Left ventricle myocardium inferior (tissue), 1 donor: ENCODE results near the gene SLC19A1. TPM values are rescaled to one million over a fixed set of nuclear protein-coding genes. Genes with fewer than 3 reads are reported as not detected.

Experiments
- DNase-seq: peaks from one replicate; pipeline ENCODE4 v3.0.0-alpha.2; 2020
- H3K27ac ChIP-seq: fragments of 200-600 bp; replicated peaks from 2 replicates; pipeline ENCODE4 v1.8.0; 2021
- H3K27me3 ChIP-seq: fragments of 200-600 bp; 2 replicates; pipeline ENCODE4 v1.8.0; 2021; ENCODE audit warnings: low read depth
- H3K36me3 ChIP-seq: fragments of 200-600 bp; 2 replicates; pipeline ENCODE4 v1.8.0; 2021
- H3K4me1 ChIP-seq: fragments of 200-600 bp; 2 replicates; pipeline ENCODE4 v1.8.0; 2021
- H3K4me3 ChIP-seq: fragments of 200-600 bp; 2 replicates; pipeline ENCODE4 v1.8.0; 2021; ENCODE audit warnings: mild to moderate bottlenecking, moderate library complexity
- H3K9me3 ChIP-seq: fragments of 200-600 bp; replicated peaks from 2 replicates; pipeline ENCODE4 v1.8.0; 2021
- CTCF ChIP-seq: fragments of 200-600 bp; IDR thresholded peaks from 2 replicates; pipeline ENCODE4 v1.8.0; 2021; ENCODE audit warnings: antibody characterized with exemption, mild to moderate bottlenecking, borderline replicate concordance
- intact Hi-C: fragments of 100-400 bp; cut with micrococcal nuclease; formaldehyde crosslinking; loops from one replicate; pipeline ENCODE4 v1.11.0; 2022
- total RNA-seq: library from RNA; stranded (reverse); fragmentation: NEBNext Ultra II Directional; extraction: Animal tissue kit (Norgen Biotek cat#: 25700); gene quantifications from one replicate; pipeline ENCODE4 v1.2.1, GENCODE V29; 2021
- donor health status: DM: no; HTN: yes; CAD: no; lungs with severe emphysema.

SLC19A1 gene
- total RNA-seq, 1 donor from 2014 or later, result 4.9 TPM

- Histone ChIP-seq H3K4me1 (peaks cover 54% of the 10 kb centered on the region), H3K36me3 (peaks cover 38% of the 10 kb centered on the region), H3K27me3 (no peaks in the 10 kb centered on the region), H3K9me3 (no peaks in the 10 kb centered on the region), H3K27ac (no peak overlapping the region), H3K4me3 (no peak overlapping the region)
- intact Hi-C loops, result no loop called here
- DNase-seq, result no peak
- TF ChIP-seq CTCF, result no peak
These were observed 67.8 kb downstream of the SLC19A1 start for GRCh38 chr21:45474323-45474950.

GRCh38 chr21:45473496-45474322 lies 68.5 kb downstream of the SLC19A1 start:
- Histone ChIP-seq H3K27me3 (no peaks in the 10 kb centered on the region), H3K4me1 (peaks cover 59% of the 10 kb centered on the region), H3K27ac (no peak overlapping the region), H3K4me3 (no peak overlapping the region), H3K36me3 (peaks cover 33% of the 10 kb centered on the region), H3K9me3 (no peaks in the 10 kb centered on the region)
- no peak for TF ChIP-seq CTCF
- DNase-seq, result no peak
- intact Hi-C loops, result no loop called here

GRCh38 chr21:45472445-45473365 lies 69.5 kb downstream of the SLC19A1 start:
- Histone ChIP-seq H3K4me1 (peaks cover 50% of the 10 kb centered on the region), H3K27ac (peak overlapping the region; percentile 84), H3K36me3 (peaks cover 37% of the 10 kb centered on the region), H3K4me3 (no peak overlapping the region), H3K27me3 (no peaks in the 10 kb centered on the region), H3K9me3 (no peaks in the 10 kb centered on the region)
- intact Hi-C loops, result no loop called here
- TF ChIP-seq CTCF, result no peak
- no peak for DNase-seq

- intact Hi-C loops, result no loop called here
- peaks cover 31% of the 10 kb centered on the region for H3K36me3 ChIP-seq
- DNase-seq, result peak; percentile 59
- TF ChIP-seq CTCF, result no peak
- no peaks in the 10 kb centered on the region for H3K9me3 ChIP-seq
- no peaks in the 10 kb centered on the region for H3K27me3 ChIP-seq
- peak overlapping the region; percentile 84 for H3K27ac ChIP-seq
- H3K4me1 ChIP-seq, result peaks cover 44% of the 10 kb centered on the region
- peak overlapping the region; percentile 45 for H3K4me3 ChIP-seq
These were observed 70.6 kb downstream of the SLC19A1 start for GRCh38 chr21:45471525-45472221.
